Dendritic cell treated with granulocyte-macrophage colony-stimulating factor and Interleukin-4, amounts not matched to agents 40 ng/mL and 50 ng/mL, for 4 days (primary cell): Measurements from ENCODE around the gene PIK3R6.

Experiments
- H3K27ac Mint-ChIP-seq: one replicate; pipeline ENCODE4 v1.8.0; 2022; ENCODE audit warnings: mild to moderate bottlenecking, mixed read lengths
- H3K27me3 Mint-ChIP-seq: one replicate; pipeline ENCODE4 v1.8.0; 2022; ENCODE audit warnings: mild to moderate bottlenecking, mixed read lengths
- H3K36me3 Mint-ChIP-seq: one replicate; pipeline ENCODE4 v1.8.0; 2022; ENCODE audit warnings: low read depth, mixed read lengths
- H3K4me1 Mint-ChIP-seq: one replicate; pipeline ENCODE4 v1.8.0; 2022; ENCODE audit warnings: low read depth, mixed read lengths
- H3K4me3 Mint-ChIP-seq: one replicate; pipeline ENCODE4 v1.8.0; 2022; ENCODE audit warnings: mild to moderate bottlenecking, moderate library complexity, mixed read lengths
- H3K9me3 Mint-ChIP-seq: one replicate; pipeline ENCODE4 v1.8.0; 2022; ENCODE audit warnings: mixed read lengths
- intact Hi-C: fragments of 100-400 bp; cut with micrococcal nuclease; formaldehyde crosslinking; loops from one replicate; pipeline ENCODE4 v1.15.0; 2022

The PIK3R6 gene

GRCh38 chr17:8898636-8899035 is 31.2 kb upstream of the PIK3R6 start:
- Mint-ChIP-seq H3K36me3 (peaks cover 99% of the 10 kb centered on the region), H3K4me3 (no peak overlapping the region)
- intact Hi-C loops = loop anchor here (10.0 kb wide), 1 partner anchor 94 kb away; no protein-coding TSS in a partner anchor

GRCh38 chr17:8898126-8898525 is 30.7 kb upstream of the PIK3R6 start:
- no peaks in the 10 kb centered on the region for H3K9me3 Mint-ChIP-seq
- intact Hi-C loops = loop anchor here (10.0 kb wide), 1 partner anchor 93 kb away; no protein-coding TSS in a partner anchor
- H3K4me3 Mint-ChIP-seq = no peak overlapping the region
- peaks cover 88% of the 10 kb centered on the region for H3K4me1 Mint-ChIP-seq
- H3K36me3 Mint-ChIP-seq = peaks cover 100% of the 10 kb centered on the region
- H3K27me3 Mint-ChIP-seq = no peaks in the 10 kb centered on the region
- peak overlapping the region; percentile 83 for H3K27ac Mint-ChIP-seq

More at GRCh38 chr17:8898636-8899035, 31.2 kb upstream of the PIK3R6 start:
- Mint-ChIP-seq H3K9me3 (no peaks in the 10 kb centered on the region), H3K27me3 (no peaks in the 10 kb centered on the region), H3K4me1 (peaks cover 83% of the 10 kb centered on the region), H3K27ac (peak overlapping the region; percentile 83)

GRCh38 chr17:8896641-8897635 is 29.5 kb upstream of the PIK3R6 start:
- intact Hi-C loops = loop anchor here (10.0 kb wide), 1 partner anchor 92 kb away; no protein-coding TSS in a partner anchor
- Mint-ChIP-seq H3K36me3 (peaks cover 100% of the 10 kb centered on the region), H3K4me3 (no peak overlapping the region), H3K9me3 (no peaks in the 10 kb centered on the region), H3K27ac (peak overlapping the region; percentile 83), H3K27me3 (no peaks in the 10 kb centered on the region), H3K4me1 (peaks cover 97% of the 10 kb centered on the region)

- Mint-ChIP-seq H3K4me1 (peaks cover 90% of the 10 kb centered on the region), H3K27me3 (no peaks in the 10 kb centered on the region), H3K9me3 (no peaks in the 10 kb centered on the region), H3K27ac (peak overlapping the region; percentile 63), H3K36me3 (peaks cover 100% of the 10 kb centered on the region), H3K4me3 (no peak overlapping the region)
- intact Hi-C loops = loop anchor here (10.0 kb wide), 1 partner anchor 91 kb away; no protein-coding TSS in a partner anchor
Measured at GRCh38 chr17:8896087-8896486, 28.6 kb upstream of the PIK3R6 start.

GRCh38 chr17:8894673-8895578 is 27.5 kb upstream of the PIK3R6 start:
- H3K27me3 Mint-ChIP-seq = no peaks in the 10 kb centered on the region
- H3K27ac Mint-ChIP-seq = peak overlapping the region; percentile 63
- H3K4me3 Mint-ChIP-seq = no peak overlapping the region
- intact Hi-C loops = loop anchor here (5.0 to 10.0 kb wide), 2 partner anchors 48 to 90 kb away; no protein-coding TSS in a partner anchor
- H3K36me3 Mint-ChIP-seq = peaks cover 100% of the 10 kb centered on the region
- H3K4me1 Mint-ChIP-seq = peaks cover 78% of the 10 kb centered on the region
- no peaks in the 10 kb centered on the region for H3K9me3 Mint-ChIP-seq

GRCh38 chr17:8894202-8894671 is 26.8 kb upstream of the PIK3R6 start:
- Mint-ChIP-seq H3K4me1 (peaks cover 71% of the 10 kb centered on the region), H3K9me3 (no peaks in the 10 kb centered on the region), H3K4me3 (no peak overlapping the region), H3K36me3 (peaks cover 100% of the 10 kb centered on the region), H3K27me3 (no peaks in the 10 kb centered on the region), H3K27ac (peak overlapping the region; percentile 73)
- intact Hi-C loops = loop anchor here (5.0 to 10.0 kb wide), 2 partner anchors 47 to 89 kb away; no protein-coding TSS in a partner anchor

- H3K27ac Mint-ChIP-seq = peak overlapping the region; percentile 73
- H3K4me1 Mint-ChIP-seq = peaks cover 66% of the 10 kb centered on the region
- peaks cover 100% of the 10 kb centered on the region for H3K36me3 Mint-ChIP-seq
- no peaks in the 10 kb centered on the region for H3K9me3 Mint-ChIP-seq
- no peak overlapping the region for H3K4me3 Mint-ChIP-seq
- H3K27me3 Mint-ChIP-seq = no peaks in the 10 kb centered on the region
- intact Hi-C loops = loop anchor here (5.0 to 10.0 kb wide), 2 partner anchors 46 to 89 kb away; no protein-coding TSS in a partner anchor
Measured at GRCh38 chr17:8893621-8894201, 26.2 kb upstream of the PIK3R6 start.

- H3K4me1 Mint-ChIP-seq = peaks cover 64% of the 10 kb centered on the region
- H3K36me3 Mint-ChIP-seq = peaks cover 100% of the 10 kb centered on the region
- intact Hi-C loops = loop anchor here (5.0 to 10.0 kb wide), 2 partner anchors 46 to 88 kb away; no protein-coding TSS in a partner anchor
Measured at GRCh38 chr17:8893059-8893458, 25.6 kb upstream of the PIK3R6 start.

GRCh38 chr17:8892338-8892690 is 24.8 kb upstream of the PIK3R6 start:
- H3K4me1 Mint-ChIP-seq = peaks cover 60% of the 10 kb centered on the region
- H3K36me3 Mint-ChIP-seq = peaks cover 100% of the 10 kb centered on the region
- no peaks in the 10 kb centered on the region for H3K27me3 Mint-ChIP-seq
- peak overlapping the region; percentile 73 for H3K27ac Mint-ChIP-seq
- intact Hi-C loops = loop anchor here (5.0 to 10.0 kb wide), 2 partner anchors 45 to 88 kb away; no protein-coding TSS in a partner anchor
- no peaks in the 10 kb centered on the region for H3K9me3 Mint-ChIP-seq
- no peak overlapping the region for H3K4me3 Mint-ChIP-seq

More at GRCh38 chr17:8893059-8893458, 25.6 kb upstream of the PIK3R6 start:
- Mint-ChIP-seq H3K4me3 (no peak overlapping the region), H3K9me3 (no peaks in the 10 kb centered on the region), H3K27me3 (no peaks in the 10 kb centered on the region), H3K27ac (peak overlapping the region; percentile 73)

GRCh38 chr17:8890671-8891070 is 23.2 kb upstream of the PIK3R6 start:
- intact Hi-C loops = loop anchor here (5.0 to 10.0 kb wide), 2 partner anchors 43 to 86 kb away; no protein-coding TSS in a partner anchor
- Mint-ChIP-seq H3K27me3 (no peaks in the 10 kb centered on the region), H3K27ac (peak overlapping the region; percentile 11), H3K4me3 (no peak overlapping the region), H3K36me3 (peaks cover 100% of the 10 kb centered on the region), H3K9me3 (peaks cover 11% of the 10 kb centered on the region), H3K4me1 (peaks cover 47% of the 10 kb centered on the region)

GRCh38 chr17:8889458-8890210 is 22.2 kb upstream of the PIK3R6 start:
- no peak overlapping the region for H3K4me3 Mint-ChIP-seq
- H3K27me3 Mint-ChIP-seq = no peaks in the 10 kb centered on the region
- intact Hi-C loops = loop anchor here (5.0 to 10.0 kb wide), 2 partner anchors 42 to 85 kb away; no protein-coding TSS in a partner anchor
- H3K9me3 Mint-ChIP-seq = peaks cover 11% of the 10 kb centered on the region
- peaks cover 38% of the 10 kb centered on the region for H3K4me1 Mint-ChIP-seq
- H3K27ac Mint-ChIP-seq = peak overlapping the region; percentile 11
- peaks cover 99% of the 10 kb centered on the region for H3K36me3 Mint-ChIP-seq

- H3K4me1 Mint-ChIP-seq = peaks cover 33% of the 10 kb centered on the region
- peaks cover 11% of the 10 kb centered on the region for H3K9me3 Mint-ChIP-seq
- no peak overlapping the region for H3K4me3 Mint-ChIP-seq
- H3K27ac Mint-ChIP-seq = no peak overlapping the region
- intact Hi-C loops = no loop called here
- peaks cover 99% of the 10 kb centered on the region for H3K36me3 Mint-ChIP-seq
- no peaks in the 10 kb centered on the region for H3K27me3 Mint-ChIP-seq
Measured at GRCh38 chr17:8888704-8889302, 21.3 kb upstream of the PIK3R6 start.
